ENCODE measurements around the gene PCOLCE2.
"Not testable (repeated sequence)": the region's sequence is repeated elsewhere in the genome, so short reads cannot be mapped to it uniquely, and the experiment has no call there.

The PCOLCE2 gene

DNA sequence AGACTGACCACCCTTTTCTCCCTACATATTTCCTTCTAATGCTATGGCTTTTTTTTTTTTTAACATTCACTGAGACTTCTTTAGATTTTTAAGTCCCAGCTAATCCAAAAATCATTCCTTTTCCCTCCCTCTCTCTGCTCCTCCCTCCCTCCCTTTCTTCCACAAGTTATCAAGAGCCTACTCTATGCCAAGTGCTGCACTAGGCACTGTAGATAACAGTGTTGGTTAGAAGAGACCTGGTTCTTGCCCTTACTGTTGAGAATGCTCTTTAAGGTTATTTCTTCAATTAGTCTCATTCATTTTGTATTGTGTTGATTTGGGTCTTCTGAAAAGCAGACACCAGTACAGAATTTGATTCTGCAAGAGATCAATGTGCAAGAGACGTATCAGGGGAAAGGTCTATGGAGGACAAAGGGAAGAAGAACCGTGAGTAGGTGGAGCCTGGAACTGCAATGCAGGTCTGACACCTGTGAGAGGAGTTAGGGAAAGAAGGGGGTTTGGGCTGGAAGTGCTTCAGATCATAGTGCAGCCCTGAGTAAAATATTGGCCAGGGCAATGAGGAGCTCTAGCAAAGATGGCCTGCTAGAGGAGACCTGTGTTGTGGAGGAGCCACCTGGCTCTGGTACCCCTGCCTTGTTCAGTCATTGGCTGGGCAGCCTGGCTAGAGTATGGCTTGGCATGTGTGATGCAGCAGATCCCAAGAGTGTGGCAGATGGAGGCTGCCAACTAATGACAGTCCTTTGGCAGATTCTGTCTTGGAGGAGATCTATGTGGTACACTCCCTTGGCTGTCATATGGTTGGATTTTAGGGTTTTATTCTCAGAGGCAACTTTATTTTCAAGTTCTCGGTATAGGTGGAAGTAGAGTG is 9.7 kb upstream of the PCOLCE2 start:
- FAIRE-seq: no peak

DNA sequence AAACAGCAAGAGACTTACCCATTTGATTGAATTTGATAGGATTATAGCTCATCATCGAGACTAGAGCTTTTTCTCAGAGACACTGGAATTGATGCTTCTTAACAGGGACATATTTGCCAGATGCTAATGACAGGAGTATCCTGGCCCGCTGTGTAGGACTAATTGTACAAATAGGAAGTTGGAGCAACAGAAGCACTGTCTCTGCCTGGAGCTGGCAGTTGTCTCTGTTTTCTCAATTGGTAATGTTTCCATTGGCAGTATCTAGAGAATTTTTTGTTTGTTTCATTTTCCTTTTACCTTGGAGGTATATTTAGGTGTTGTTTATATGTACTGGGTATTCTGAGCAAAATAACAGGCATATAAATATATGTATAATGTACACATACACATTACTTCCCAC is 8.9 kb upstream of the PCOLCE2 start:
- FAIRE-seq: no peak

DNA sequence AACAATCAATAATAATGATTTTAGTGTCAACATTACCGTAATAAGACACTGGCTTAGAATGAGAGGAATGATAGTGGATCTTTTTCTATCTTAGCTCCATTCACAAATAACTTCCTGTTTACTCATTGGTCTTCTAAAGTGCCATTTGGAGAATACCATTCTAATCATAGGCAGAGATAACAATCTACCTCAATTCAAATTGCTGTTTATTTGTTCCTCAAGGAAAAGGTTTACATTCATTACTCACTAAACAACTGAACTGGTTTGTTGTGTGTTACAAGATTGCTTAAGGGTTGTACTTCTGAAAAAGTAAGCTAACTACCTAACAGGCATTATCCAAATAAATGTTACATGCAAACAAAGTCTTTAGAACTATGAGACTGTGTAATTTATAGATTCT is 8.1 kb upstream of the PCOLCE2 start:
- FAIRE-seq: no peak

DNA sequence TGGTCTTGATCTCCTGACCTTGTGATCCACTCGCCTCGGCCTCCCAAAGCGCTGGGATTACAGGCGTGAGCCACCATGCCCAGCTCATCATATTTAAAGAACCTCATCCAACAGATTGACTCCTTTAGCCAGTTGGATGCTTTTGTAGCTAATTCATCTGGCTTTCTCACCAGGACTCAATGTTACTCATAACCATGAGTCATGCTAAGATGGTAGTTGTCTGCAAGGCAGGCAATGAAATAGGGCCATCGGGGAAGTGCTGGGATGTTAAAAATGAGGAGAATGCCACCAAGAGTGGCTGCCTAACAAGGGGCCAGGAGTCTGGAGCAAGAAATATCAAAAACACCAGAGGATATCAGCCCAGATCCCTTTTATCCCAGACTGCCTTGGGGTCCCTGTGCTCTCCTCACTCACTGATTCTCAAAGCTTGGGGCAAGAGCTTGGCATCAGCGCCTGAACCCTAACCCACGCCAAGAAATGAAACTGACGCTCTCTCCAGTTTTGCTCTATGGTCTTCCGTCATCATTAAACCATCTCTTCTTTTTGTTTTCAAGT is 7.4 kb upstream of the PCOLCE2 start:
- no peak for FAIRE-seq

DNA sequence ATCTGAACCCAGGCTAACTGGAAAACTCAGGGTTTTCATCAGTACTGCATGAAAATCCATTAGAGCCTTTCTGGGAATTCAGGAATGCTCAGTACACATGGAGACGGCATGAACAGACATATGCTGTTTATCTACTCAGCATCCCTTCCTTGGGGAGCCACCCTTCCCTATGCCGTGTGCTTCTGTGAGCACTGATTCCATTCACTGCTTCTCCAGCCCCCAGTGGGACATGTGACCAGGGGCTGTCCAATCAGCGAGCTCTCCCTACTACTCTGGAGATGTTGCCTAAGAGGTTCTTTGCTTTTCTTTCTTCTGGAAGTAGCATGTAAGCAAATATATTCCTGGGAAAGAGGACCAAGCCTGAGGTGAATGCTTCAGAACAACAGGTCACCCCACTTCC is 5.6 kb upstream of the PCOLCE2 start:
- FAIRE-seq: no peak

DNA sequence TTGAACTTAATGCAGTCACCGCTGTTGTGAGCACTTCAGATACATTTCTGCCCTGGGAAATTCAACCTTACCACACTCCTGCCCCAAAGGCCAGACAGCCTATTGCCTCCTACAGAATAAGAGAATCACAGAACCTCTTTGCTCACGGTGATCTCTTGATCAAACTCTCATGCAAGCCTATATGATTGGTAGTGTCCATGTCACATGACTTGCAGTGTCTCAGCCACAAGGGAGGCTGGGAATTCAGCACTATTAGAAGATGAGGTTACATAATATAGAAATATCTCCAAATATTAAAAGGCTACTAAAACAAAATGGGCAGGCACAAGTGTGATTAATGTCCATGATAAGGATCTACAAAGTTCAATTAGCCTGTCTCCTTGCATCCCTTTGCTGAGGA is 3.8 kb upstream of the PCOLCE2 start:
- no peak for FAIRE-seq

DNA sequence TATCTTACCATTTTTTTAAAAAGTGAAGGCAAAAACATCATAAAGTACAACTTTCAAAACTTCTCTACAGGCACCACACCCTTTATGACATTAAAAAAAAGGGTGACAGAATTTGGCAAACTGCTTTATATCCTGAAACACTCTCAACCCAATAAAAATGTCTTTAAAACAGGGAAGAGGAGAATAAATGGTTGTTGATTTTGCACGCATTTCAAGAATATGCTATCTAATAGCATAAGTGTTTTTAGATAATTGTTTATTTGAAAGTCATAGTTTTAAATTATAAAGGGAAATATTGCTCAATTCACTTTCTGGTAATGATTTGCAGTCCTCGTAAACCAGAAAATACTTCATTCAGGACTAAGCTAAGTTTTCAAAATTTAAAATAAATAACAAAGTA is 1.7 kb upstream of the PCOLCE2 start:
- FAIRE-seq: peak; percentile 54

DNA sequence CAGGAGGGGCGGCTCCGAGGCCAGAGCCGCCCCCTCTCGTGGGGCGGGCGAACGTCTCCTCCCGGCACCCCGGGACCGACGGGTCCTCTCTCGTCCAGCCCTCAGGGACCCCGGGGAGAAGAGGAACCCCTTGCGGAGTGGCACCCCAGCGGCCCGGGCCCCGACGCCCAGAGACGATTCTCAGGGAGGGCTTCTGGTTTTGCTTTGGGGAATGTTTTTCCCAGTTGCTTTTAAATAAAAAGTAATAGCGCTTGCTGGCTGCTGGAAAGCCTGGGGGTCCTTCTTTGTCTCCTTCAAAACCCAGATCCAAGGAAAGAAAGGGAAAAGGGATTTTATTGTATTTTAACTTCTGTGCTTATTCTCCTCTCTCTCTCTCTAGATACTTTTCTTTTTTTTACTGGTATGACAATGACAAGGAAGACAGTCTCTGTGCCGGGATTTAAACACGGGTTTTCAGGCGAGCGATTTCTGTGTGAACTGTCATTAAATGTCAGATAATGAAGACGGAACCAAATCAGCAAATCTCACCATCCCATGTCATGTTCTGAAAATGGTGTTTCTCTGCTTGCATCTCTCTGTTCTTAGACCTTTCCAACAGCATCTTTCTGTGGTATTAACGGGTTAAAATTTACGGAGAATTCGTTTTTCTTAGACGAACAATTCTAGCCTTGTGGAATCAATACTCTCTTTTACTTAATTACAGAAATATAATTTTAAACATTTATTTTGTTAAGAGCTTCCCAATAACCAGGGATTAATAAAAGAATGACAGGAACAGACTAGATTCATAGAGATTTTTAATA is 530 bp upstream of the PCOLCE2 start:
- no peak for FAIRE-seq

DNA sequence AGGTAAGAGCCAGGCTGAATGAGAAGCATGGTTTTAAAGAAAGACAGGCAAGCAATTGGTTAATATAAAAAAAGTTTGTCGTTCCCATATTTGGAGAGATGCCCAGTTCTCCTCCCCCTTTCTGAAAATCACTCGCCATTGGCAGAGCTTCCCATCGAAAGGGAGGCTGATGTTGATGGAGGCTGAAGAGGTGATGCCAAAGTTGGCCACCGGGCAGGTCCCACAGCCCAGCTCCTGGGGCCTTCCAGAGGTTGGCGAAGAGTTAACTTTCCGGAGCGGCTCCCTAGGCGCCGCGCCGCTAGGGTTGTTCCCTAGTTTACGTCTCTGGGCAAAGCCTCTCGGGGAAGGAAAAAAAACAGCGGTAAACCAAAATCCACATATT is 793 bp downstream of the PCOLCE2 start:
- no peak for FAIRE-seq

DNA sequence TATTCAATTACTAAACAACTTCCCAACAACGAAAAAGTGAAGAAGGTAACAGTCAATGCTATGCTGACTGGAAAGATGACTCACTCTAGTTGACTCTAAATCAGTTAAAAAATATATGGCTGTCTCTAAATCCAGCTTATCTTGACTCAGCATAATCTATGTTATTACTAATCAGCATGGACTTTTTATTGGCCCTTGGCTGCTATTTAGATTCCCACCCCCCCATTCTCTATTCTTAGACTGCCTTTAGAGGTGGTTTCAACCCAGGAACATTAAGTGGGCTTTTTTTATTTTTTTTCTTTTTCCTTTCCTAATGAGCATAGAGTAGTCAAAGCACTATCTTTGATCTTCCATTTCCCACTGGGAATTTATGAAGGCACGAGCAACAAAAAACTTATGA is 1.9 kb downstream of the PCOLCE2 start:
- FAIRE-seq: no peak

DNA sequence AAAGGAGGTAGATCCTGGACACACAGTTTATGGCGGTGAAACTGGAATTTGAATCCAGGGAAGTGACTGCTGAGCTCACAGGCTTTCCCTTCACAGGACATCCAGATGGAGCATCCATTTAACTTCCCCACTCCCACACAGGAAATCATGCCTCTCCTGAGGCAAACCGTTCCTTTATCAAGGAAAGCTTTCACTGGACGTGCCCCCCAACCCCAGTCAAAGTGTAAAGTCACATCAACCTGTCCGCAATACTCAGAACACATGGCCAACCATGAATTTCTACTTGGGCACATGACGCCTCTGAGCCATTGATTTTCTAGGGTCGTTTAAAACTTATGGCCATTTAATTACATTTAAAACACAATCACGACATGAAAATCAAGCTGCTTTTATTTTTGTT is 2.9 kb downstream of the PCOLCE2 start:
- FAIRE-seq: no peak

DNA sequence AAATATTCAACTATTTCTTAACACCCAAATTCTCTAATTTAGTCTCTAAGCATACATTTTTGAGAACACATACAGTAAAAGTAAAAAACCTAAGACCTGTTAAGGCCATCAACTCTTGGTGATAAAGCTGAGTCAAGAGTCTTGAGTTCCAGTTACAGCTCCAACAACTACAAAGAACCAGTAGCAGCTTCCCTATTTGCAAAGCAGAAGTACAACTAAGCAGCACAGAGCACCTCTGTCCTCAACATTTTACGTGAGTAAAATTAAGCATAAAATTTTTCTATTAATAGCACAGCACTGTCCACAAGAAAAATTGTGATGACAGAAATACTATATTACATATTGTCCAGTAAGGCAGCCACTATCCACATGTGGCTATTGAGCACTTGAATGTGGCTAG is 4.4 kb downstream of the PCOLCE2 start:
- FAIRE-seq: no peak

DNA sequence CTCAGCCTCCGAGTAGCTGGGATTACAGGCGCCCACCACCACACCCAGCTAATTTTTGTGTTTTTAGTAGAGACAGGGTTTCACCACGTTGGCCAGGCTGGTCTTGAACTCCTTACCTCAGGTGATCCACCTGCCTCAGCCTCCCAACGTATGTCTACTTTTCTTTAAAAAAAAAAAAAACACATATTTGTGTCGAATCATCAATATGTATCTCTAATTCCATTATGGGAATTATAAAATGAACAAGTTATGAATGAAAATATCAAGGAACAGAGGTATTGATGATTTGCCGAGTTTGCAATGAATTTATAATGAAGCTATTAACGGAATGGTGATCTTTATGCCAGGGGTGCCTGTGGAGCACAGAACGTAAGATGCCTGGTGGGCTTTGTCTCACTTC is 5.3 kb downstream of the PCOLCE2 start:
- FAIRE-seq: not testable (repeated sequence)

DNA sequence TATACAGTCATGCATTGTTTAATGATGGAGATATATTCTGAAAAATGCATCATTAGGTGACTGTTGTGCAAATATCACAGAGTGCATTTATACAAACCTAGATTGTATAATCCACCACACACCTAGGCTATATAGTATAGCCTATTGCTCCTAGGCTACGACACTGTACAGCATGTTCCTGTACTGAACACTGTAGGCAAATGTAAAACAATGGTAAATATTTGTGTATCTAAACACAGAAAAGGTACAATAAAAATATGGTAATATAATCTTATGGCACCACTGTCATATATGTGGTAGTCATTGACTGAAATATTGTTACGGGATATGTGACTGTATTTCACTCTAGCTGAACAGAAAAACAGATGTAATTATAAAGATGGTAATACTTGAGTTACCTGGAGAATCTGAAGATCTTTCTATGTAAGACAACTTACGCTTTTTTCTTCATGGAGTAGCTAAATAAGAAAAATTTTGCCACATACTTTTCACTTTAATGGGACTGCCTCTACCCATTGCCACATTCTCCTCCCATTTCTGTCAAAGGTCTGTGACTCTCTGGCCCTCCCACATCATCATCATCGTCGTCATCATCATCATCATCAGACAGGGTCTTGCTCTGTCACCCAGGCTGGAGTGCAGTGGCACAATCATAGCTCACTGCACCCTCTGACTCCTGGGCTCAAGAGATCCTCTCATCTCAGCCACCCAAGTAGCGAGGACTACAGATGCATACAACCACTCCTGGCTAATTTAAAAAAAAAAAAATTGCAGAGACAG is 7.2 kb downstream of the PCOLCE2 start:
- FAIRE-seq: no peak

DNA sequence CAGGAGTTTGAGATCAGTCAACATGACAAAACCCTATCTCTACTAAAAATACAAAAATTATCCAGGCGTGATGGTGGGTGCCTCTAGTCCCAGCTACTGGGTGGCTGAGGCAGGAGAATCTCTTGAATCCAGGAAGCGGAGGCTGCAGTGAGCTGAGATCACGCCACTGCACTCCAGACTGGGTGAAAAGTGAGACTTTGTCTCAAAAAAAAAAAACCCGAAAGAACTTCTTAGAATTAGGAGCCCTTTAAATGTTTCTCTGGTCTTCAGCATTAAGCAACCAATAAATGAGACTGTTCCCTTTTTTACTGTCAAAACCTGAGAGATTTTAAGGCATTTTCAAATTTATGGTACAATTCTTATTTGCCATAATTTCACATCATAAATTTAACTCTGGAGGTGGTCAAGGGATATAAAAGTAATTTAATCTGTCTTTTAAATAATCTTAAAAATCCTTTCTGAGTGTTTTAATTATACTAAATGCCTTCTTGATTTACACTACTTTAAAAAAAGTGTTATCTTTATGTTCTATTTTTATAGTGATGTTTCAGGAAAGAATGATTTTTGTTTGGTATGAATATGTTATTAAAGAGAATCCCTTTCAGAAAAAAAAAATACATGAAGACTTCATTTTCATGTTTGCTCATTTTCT is 10.1 kb downstream of the PCOLCE2 start:
- FAIRE-seq: peak; percentile 66

DNA sequence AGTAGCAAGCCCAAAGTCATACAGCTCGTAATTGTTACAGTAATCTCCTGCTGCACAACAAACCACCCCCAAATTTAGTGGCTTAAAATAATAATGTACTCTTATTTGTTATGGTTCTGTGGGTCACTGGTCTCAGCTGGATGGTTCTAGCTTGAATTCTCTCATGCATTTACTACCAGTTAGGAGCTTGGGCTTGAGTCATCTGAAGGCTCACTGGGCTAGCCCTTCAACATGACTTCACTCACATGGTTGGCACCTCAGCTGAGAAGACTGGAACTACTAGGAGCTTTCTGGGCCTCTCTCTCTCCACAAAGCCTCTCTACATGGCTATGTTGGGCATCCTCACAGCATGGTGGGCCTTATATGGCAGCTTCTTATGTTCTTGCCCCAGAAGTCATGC is 12.5 kb downstream of the PCOLCE2 start:
- FAIRE-seq: no peak

DNA sequence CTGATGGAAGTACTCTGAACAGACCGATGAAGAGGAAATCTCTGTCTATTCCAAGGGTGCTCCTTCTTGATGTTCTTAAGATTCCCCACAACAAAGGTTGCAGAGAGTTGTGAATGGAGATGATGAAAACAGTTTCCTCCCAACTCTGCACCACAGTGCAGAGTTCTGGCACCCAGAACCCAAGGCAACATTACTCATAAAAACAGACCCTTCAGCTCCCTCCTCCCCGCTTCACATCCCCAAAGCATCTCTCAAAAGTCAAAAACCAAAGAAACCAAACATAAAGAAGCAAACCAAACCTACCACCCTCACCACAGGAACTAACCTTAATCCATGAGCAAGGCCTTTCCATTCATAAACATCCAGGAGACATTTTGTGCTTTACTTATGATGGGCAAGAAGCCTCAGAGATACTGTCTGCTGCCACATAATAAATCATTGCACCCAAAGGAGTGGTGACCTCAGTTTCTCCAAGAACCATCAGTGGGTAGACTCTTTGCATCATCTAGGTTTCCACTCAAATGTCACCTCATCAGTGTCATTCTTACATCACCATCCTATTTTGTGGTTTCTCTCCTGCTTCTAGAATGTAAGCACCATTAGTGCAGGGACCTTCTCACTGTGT is 13.2 kb downstream of the PCOLCE2 start:
- no peak for FAIRE-seq

DNA sequence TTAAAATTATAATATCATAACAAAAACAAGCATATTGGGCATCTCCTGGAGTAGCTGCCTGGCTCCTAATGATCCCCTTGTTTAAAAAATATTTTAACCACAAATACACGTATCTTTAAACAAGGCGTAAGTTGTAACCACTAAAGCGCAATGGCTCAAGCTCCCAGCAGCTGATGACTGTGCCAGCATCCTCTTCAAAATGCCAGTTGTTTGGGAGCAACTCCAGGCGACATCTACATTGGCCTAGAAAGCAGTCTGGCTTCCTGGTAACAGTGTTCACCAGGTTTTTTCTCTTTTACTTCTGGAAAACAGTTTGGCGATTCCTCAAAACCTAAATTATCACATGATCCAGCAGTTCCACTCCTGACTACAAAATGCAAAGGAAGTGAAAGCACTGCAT is 13.8 kb downstream of the PCOLCE2 start:
- no peak for FAIRE-seq

DNA sequence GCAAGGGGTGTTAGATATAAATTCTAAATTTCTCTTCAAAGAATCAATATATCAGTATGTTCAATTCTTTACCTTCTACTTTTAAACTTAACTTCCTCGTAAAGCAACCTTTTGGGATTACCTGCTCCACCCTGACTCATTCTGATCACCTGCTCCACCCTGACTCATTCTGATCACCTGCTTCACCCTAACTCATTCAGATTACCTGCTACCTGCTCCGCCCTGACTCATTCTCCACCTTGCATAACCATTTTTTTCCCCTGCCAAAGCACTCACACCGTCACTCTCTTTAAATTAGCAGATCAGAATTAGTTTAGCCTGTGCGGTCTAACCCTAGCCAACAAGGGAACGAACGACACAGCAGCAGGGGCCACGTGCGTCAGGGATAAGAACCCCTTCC is 20.5 kb downstream of the PCOLCE2 start:
- FAIRE-seq: not testable (repeated sequence)

DNA sequence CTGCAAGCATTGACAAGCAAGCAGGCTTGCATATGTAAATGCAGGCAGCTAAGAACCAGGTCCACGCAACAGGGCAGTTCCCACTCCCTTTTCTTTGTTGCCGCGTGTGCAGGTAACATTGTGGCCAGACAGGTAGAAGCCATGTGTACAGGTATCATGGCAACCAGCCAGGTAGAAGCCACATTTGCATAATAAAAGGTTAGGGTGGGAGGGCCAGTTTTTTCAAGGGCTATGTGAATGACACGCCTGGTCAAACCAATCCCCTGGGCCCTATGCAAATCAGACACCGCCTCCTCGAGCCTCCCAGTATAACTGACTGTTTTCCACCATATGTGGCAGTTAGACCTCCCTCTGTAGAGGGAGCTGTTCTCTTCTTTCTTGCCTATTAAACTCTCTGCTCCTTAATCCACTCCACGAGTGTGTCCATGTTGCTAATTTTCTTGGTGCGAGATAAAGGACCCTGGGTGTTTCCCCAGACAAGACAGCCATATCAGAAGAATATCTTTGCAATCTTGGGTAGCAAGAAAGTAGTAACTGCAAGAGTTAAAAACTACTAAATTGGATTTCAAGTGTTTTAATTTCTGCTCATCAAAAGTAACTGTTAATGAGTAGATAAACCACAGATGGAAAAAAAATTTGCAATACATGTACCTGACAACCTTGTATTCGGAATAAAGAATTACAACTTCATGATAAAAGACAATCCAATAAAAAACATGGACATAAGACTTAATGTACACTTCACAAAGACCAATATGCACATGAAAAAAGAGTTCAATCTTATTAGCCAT is 21.8 kb downstream of the PCOLCE2 start:
- FAIRE-seq: no peak

Data from endometrium (tissue), 2 donors.